Naive thymus-derived CD4-positive, alpha-beta T cell (primary cell): Measurements from ENCODE around the gene NHS. TPM values are rescaled to one million over a fixed set of nuclear protein-coding genes. Genes with fewer than 3 reads are reported as not detected.
A peak's percentile ranks its signal among the peaks of the same experiment; 100 is the strongest.

Experiments
- ATAC-seq: fragments of 150-1000 bp; cut with Tn5 transposase; 2 replicates; pipeline ENCODE4 v1.10.0; 2021; ENCODE audit warnings: mild to moderate bottlenecking, moderate library complexity
- CTCF ChIA-PET: fragments of 350-600 bp; sonication (Branson Sonifier 250); formaldehyde crosslinking; loops from one replicate; lab custom pipeline; 2021; ENCODE audit warnings: antibody characterized with exemption; lab: Charles Lee
- POLR2A ChIA-PET: fragments of 350-600 bp; sonication (Branson Sonifier 250); formaldehyde crosslinking; loops from one replicate; lab custom pipeline; 2021; ENCODE audit warnings: antibody characterized with exemption, inconsistent platforms; lab: Charles Lee
- DNase-seq, 9 donors: peaks; one replicate each; pipeline versions ENCODE4 v3.0.0 to v3.0.0-alpha.2; 2020 to 2022; ENCODE audit warnings: mixed read lengths in 1 of 9
- H3K27ac ChIP-seq: one replicate; pipeline ENCODE4 v1.7.0; 2013; ENCODE audit warnings: mild to moderate bottlenecking, low read depth, low read length, moderate library complexity
- H3K27me3 ChIP-seq, 2 donors: one replicate each; pipeline ENCODE4 v1.7.0; 2013; ENCODE audit warnings: low read length in 2 of 2, mild to moderate bottlenecking in 2 of 2, moderate library complexity in 2 of 2; ENCODE audit not compliant: control insufficient read depth in 2 of 2, insufficient read depth in 2 of 2
- H3K36me3 ChIP-seq, 3 experiments: 1 replicate in 2 of 3; 2 replicates in 1 of 3; pipeline ENCODE4 v1.7.0; 2013; ENCODE audit warnings: low read length in 3 of 3, mild to moderate bottlenecking in 3 of 3, moderate library complexity in 1 of 3; ENCODE audit not compliant: insufficient read depth in 3 of 3, control insufficient read depth in 2 of 3
- H3K4me1 ChIP-seq, 2 donors: one replicate each; pipeline ENCODE4 v1.7.0; 2013; ENCODE audit warnings: low read length in 2 of 2, mild to moderate bottlenecking in 2 of 2, moderate library complexity in 1 of 2; ENCODE audit not compliant: control insufficient read depth in 2 of 2, insufficient read depth in 2 of 2
- H3K4me3 ChIP-seq: 2 replicates; pipeline ENCODE4 v1.7.0; 2013; ENCODE audit warnings: mild to moderate bottlenecking, low read length
- H3K9me3 ChIP-seq, 3 experiments: 1 replicate in 2 of 3; 2 replicates in 1 of 3; pipeline ENCODE4 v1.7.0; 2013; ENCODE audit warnings: low read length in 3 of 3; ENCODE audit not compliant: control insufficient read depth in 2 of 3
- H3K27ac Mint-ChIP-seq, 9 donors: one replicate each; pipeline ENCODE4 v1.8.0; 2020 to 2022; ENCODE audit warnings: mixed read lengths in 9 of 9, mild to moderate bottlenecking in 8 of 9, moderate library complexity in 5 of 9, inconsistent platforms in 2 of 9
- H3K27me3 Mint-ChIP-seq, 5 donors: one replicate each; pipeline ENCODE4 v1.8.0; 2021 to 2022; ENCODE audit warnings: mixed read lengths in 5 of 5, mild to moderate bottlenecking in 1 of 5
- H3K36me3 Mint-ChIP-seq, 5 donors: one replicate each; pipeline ENCODE4 v1.8.0; 2020 to 2022; ENCODE audit warnings: mixed read lengths in 5 of 5, mild to moderate bottlenecking in 3 of 5, inconsistent platforms in 1 of 5
- H3K4me1 Mint-ChIP-seq, 7 donors: one replicate each; pipeline ENCODE4 v1.8.0; 2020 to 2022; ENCODE audit warnings: mixed read lengths in 7 of 7, mild to moderate bottlenecking in 3 of 7, inconsistent platforms in 1 of 7
- H3K4me3 Mint-ChIP-seq, 10 donors: one replicate each; pipeline ENCODE4 v1.8.0; 2020 to 2022; ENCODE audit warnings: mild to moderate bottlenecking in 10 of 10, mixed read lengths in 10 of 10, moderate library complexity in 6 of 10, inconsistent platforms in 2 of 10
- H3K9me3 Mint-ChIP-seq, 11 donors: one replicate each; pipeline ENCODE4 v1.8.0; 2020 to 2022; ENCODE audit warnings: mixed read lengths in 11 of 11, mild to moderate bottlenecking in 4 of 11, inconsistent platforms in 1 of 11, moderate library complexity in 1 of 11
- intact Hi-C, 2 donors: fragments of 100-400 bp; cut with micrococcal nuclease; formaldehyde crosslinking; loops; one replicate each; pipeline ENCODE4 v1.15.1; 2023
- polyA plus RNA-seq, 2 donors: library from polyadenylated mRNA; unstranded; fragments of 300-500 nt; fragmentation: Illumina TruSeq; gene quantifications; one replicate each; pipeline ENCODE4 v1.2.3, GENCODE V29; 2021
- total RNA-seq, 6 experiments: library from RNA in 5 of 6; stranded (reverse) in 5 of 6; gene quantifications; 1 replicate in 5 of 6; 2 replicates in 1 of 6; pipeline ENCODE4 v1.2.3 and lab custom pipeline; 2021 to 2026

NHS gene
- total and polyA plus RNA-seq, 7 experiments from 2014 or later, result 0.02 to 2.6 (median 0.32) TPM; not detected in 1

DNA sequence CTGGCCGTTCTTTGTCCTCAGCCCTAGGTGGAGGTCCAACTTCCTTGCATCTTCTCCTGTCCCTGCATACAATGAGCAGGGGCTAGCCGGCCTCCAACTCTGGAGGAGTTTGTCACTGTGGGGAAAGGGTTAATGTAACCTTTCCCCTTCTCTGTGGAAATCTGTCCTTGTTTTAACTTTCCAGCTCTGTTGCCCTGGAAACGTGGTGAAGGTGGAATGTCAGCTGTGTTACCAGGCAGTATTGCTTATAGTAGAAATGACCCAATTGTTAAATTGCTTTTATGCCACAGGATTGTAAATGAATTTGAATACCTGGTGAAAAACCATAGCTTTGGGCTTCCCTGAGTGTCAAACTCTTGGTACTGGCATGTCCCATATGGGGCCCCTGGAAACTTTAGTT is 230.7 kb downstream of the NHS start:
- ChIA-PET CTCF (interaction anchor here (0.6 kb wide), 1 partner anchor 30 kb away, joined by 3 read pairs; no protein-coding TSS in a partner anchor), POLR2A (no interaction called here)
- intact Hi-C loops, result no loop called here
- Mint-ChIP-seq H3K4me3 (no peak overlapping the region), H3K9me3 (peaks cover 0 to 4% (median 0%) of the 10 kb centered on the region in 11 donors), H3K27me3 (peaks cover 0 to 10% (median 0%) of the 10 kb centered on the region in 5 donors), H3K27ac (no peak overlapping the region), H3K36me3 (no peaks in the 10 kb centered on the region), H3K4me1 (no peaks in the 10 kb centered on the region)
- H3K9me3 ChIP-seq, result no peaks in the 10 kb centered on the region
- no peaks in the 10 kb centered on the region for H3K4me1 ChIP-seq
- no peak overlapping the region for H3K27ac ChIP-seq
- no peak overlapping the region for H3K4me3 ChIP-seq
- ATAC-seq, result no peak
- DNase-seq, result no peak
- no peaks in the 10 kb centered on the region for H3K36me3 ChIP-seq
- no peaks in the 10 kb centered on the region for H3K27me3 ChIP-seq

DNA sequence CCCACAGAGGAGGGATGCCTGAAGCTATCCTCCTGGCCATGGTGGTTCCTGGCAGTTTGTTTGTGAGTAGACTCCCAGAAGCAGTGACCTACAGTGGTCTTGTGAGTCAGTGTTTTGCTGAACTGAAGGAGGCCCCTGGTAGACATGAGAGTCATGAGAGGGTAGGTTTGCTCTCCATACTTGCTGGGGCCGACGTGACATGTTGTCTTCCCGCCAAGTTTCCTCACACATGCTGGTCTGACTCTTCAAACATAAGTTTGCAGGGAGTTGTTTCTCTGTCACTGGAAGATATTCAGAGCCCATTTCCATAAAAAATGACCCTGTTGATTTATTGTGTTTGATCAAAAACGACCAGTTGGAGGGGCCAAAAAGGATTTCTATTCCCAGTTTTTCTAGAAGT is 231.2 kb downstream of the NHS start:
- H3K9me3 Mint-ChIP-seq, result peaks cover 0 to 4% (median 0%) of the 10 kb centered on the region in 11 donors
- Histone ChIP-seq H3K27me3 (no peaks in the 10 kb centered on the region), H3K9me3 (no peaks in the 10 kb centered on the region), H3K4me3 (no peak overlapping the region), H3K4me1 (no peaks in the 10 kb centered on the region), H3K27ac (no peak overlapping the region), H3K36me3 (no peaks in the 10 kb centered on the region)
- intact Hi-C loops, result no loop called here
- ChIA-PET POLR2A (no interaction called here), CTCF (no interaction called here)
- no peak overlapping the region for H3K4me3 Mint-ChIP-seq
- no peak overlapping the region for H3K27ac Mint-ChIP-seq
- ATAC-seq, result no peak
- H3K27me3 Mint-ChIP-seq, result peaks cover 0 to 5% (median 0%) of the 10 kb centered on the region in 5 donors
- no peak for DNase-seq
- H3K4me1 Mint-ChIP-seq, result no peaks in the 10 kb centered on the region
- H3K36me3 Mint-ChIP-seq, result no peaks in the 10 kb centered on the region

DNA sequence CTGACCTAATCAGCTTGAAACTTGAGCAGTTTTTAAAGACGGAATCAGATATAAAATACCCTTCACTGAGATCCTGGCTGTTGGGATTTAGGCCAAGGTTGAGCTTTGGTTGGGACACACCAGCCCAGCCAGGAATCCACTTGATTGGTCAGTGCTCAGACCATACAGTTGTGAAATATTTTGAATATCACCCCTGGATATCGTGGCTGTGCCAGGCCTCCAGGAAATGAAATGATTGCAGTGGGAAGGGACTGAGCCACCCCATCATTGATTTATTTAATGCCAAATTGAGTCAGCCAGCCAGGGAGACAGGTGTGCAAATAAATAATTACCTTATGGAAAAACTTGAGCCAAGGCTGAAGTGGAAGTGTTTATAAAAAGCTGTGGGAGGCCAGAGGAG is 233.9 kb downstream of the NHS start:
- no peak for DNase-seq
- intact Hi-C loops, result no loop called here
- no peak overlapping the region for H3K4me3 Mint-ChIP-seq
- H3K4me1 ChIP-seq, result no peaks in the 10 kb centered on the region
- H3K36me3 ChIP-seq, result no peaks in the 10 kb centered on the region
- no peak overlapping the region for H3K4me3 ChIP-seq
- H3K4me1 Mint-ChIP-seq, result peaks cover 0 to 14% (median 5%) of the 10 kb centered on the region in 7 donors
- no peak overlapping the region for H3K27ac ChIP-seq
- H3K36me3 Mint-ChIP-seq, result no peaks in the 10 kb centered on the region
- POLR2A ChIA-PET, result no interaction called here
- H3K27ac Mint-ChIP-seq, result no peak overlapping the region
- CTCF ChIA-PET, result no interaction called here
- peaks cover 0 to 3% (median 0%) of the 10 kb centered on the region in 5 donors for H3K27me3 Mint-ChIP-seq
- H3K9me3 ChIP-seq, result no peaks in the 10 kb centered on the region
- peaks cover 0 to 4% (median 0%) of the 10 kb centered on the region in 11 donors for H3K9me3 Mint-ChIP-seq
- no peak for ATAC-seq
- no peaks in the 10 kb centered on the region for H3K27me3 ChIP-seq

DNA sequence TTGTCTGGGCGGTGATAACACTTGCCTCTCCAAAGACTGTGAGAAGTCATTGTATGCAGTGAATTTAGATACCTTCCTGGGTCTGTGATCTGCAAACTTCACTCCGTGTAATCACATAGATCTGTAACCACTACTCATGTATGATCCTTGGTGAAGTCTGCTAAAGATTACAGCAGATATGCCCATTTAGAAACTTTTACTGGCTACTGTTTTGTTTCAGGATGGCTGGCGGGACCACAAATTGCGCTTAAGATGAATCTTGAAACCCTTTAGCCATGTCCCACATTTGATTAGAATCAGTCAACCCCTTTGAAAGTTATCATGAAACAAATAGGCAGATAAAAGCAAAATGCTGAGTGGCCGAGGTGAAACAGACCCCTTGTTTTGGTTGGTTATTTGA is 235.8 kb downstream of the NHS start:
- ATAC-seq (no peak), DNase-seq (no peak)
- H3K4me3 ChIP-seq, result no peak overlapping the region
- H3K4me1 ChIP-seq, result no peaks in the 10 kb centered on the region
- no peak overlapping the region for H3K4me3 Mint-ChIP-seq
- POLR2A ChIA-PET, result interaction anchor here (0.7 kb wide), 1 partner anchor 25 kb away, joined by 7 read pairs; no protein-coding TSS in a partner anchor
- H3K9me3 Mint-ChIP-seq, result peaks cover 0 to 4% (median 0%) of the 10 kb centered on the region in 11 donors
- H3K27ac Mint-ChIP-seq, result no peak overlapping the region
- H3K36me3 Mint-ChIP-seq, result no peaks in the 10 kb centered on the region
- H3K36me3 ChIP-seq, result no peaks in the 10 kb centered on the region
- intact Hi-C loops, result no loop called here
- H3K27me3 Mint-ChIP-seq, result no peaks in the 10 kb centered on the region
- CTCF ChIA-PET, result no interaction called here
- H3K27ac ChIP-seq, result no peak overlapping the region
- no peaks in the 10 kb centered on the region for H3K9me3 ChIP-seq
- H3K4me1 Mint-ChIP-seq, result peaks cover 0 to 22% (median 12%) of the 10 kb centered on the region in 7 donors
- H3K27me3 ChIP-seq, result no peaks in the 10 kb centered on the region

DNA sequence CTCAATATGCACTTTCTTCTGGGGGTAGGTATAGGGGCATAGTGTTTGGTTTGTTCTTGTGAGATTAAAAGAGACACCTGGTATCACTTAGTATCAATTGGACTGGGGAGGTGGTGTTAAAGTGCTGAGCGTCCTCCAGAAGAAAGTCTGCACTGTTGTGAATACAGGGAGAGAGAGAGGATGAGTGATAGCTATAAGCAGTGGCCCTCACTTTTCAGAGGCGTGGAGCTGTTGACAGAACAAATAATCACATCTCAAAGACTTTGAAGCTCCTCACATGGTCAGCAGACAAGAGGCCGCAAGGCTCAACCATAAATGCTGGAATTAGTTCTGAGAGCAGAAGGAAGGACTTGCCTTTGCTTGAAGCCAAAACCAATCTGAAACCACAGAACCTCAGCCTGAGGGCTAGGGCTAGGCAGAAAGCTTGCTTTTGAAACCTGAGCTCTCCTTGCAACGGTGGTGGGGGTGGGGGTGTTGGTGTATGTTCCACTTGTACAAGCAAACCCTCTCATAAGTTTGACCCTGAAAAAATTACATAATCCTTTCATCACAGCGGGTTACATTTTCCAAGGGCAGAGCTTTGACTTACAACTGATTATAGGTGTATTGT is 239.1 kb downstream of the NHS start:
- H3K9me3 Mint-ChIP-seq, result peaks cover 0 to 4% (median 0%) of the 10 kb centered on the region in 11 donors
- no peak for DNase-seq
- Histone ChIP-seq H3K4me1 (no peaks in the 10 kb centered on the region), H3K4me3 (no peak overlapping the region), H3K9me3 (no peaks in the 10 kb centered on the region), H3K27ac (no peak overlapping the region), H3K27me3 (no peaks in the 10 kb centered on the region), H3K36me3 (no peaks in the 10 kb centered on the region)
- CTCF ChIA-PET, result no interaction called here
- intact Hi-C loops, result no loop called here
- no peak for ATAC-seq
- H3K27me3 Mint-ChIP-seq, result no peaks in the 10 kb centered on the region
- no peaks in the 10 kb centered on the region for H3K36me3 Mint-ChIP-seq
- POLR2A ChIA-PET, result no interaction called here
- H3K27ac Mint-ChIP-seq, result peak overlapping the region in 2 of 9 donors; percentile 21 to 28
- peaks cover 0 to 22% (median 12%) of the 10 kb centered on the region in 7 donors for H3K4me1 Mint-ChIP-seq
- H3K4me3 Mint-ChIP-seq, result no peak overlapping the region

DNA sequence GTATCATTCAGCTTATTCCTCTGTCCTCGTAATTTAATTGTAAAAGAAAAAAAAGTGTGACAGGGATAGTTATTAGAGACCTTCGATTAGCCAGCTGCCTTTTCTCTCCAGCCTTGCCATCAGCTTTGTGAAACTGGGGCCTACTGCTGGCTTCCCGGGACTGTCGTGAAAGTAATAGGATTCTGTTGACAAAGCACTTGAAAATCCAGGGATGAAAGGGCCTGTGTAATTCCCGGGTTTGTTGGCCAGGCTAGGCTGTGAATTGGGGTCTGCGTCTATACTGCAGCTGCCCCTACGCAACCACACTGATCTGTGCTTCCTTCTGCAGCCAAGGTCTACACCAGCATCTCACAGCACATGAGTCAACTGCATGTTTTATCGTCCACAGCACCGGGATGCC is 241.9 kb downstream of the NHS start:
- peaks cover 0 to 3% (median 0%) of the 10 kb centered on the region in 11 donors for H3K9me3 Mint-ChIP-seq
- no peaks in the 10 kb centered on the region for H3K36me3 Mint-ChIP-seq
- ChIA-PET POLR2A (no interaction called here), CTCF (no interaction called here)
- intact Hi-C loops, result no loop called here
- H3K4me1 Mint-ChIP-seq, result peaks cover 0 to 22% (median 12%) of the 10 kb centered on the region in 7 donors
- H3K27me3 Mint-ChIP-seq, result no peaks in the 10 kb centered on the region
- Histone ChIP-seq H3K9me3 (no peaks in the 10 kb centered on the region), H3K36me3 (no peaks in the 10 kb centered on the region), H3K4me1 (no peaks in the 10 kb centered on the region), H3K4me3 (no peak overlapping the region), H3K27ac (no peak overlapping the region), H3K27me3 (no peaks in the 10 kb centered on the region)
- ATAC-seq (no peak), DNase-seq (no peak)
- H3K27ac Mint-ChIP-seq, result no peak overlapping the region
- no peak overlapping the region for H3K4me3 Mint-ChIP-seq

DNA sequence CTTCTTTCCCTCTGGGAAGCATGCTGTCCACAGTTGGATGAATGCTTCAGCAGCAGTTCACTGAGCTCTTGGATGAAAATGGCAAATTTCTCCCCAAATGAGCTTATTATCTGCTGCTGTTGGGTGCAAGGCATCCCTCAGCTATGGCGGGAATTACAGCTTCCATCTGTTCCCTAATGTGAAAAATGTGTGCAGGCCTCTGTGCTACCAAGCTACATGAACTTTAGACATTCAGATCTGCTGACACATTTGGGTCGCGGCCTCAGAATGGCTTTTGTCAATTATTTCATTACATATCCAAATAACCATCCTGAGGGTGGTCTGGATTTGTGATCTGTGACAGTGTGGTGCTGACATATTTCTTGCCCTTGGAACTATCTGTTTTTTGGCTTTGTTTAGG is 242.8 kb downstream of the NHS start:
- Mint-ChIP-seq H3K36me3 (no peaks in the 10 kb centered on the region), H3K4me3 (no peak overlapping the region), H3K27ac (no peak overlapping the region), H3K4me1 (peaks cover 0 to 16% (median 12%) of the 10 kb centered on the region in 7 donors), H3K9me3 (peaks cover 0 to 3% (median 0%) of the 10 kb centered on the region in 11 donors), H3K27me3 (no peaks in the 10 kb centered on the region)
- ATAC-seq, result no peak
- DNase-seq, result no peak
- Histone ChIP-seq H3K4me3 (no peak overlapping the region), H3K4me1 (no peaks in the 10 kb centered on the region), H3K27ac (no peak overlapping the region), H3K27me3 (no peaks in the 10 kb centered on the region), H3K36me3 (no peaks in the 10 kb centered on the region), H3K9me3 (no peaks in the 10 kb centered on the region)
- intact Hi-C loops, result no loop called here
- CTCF ChIA-PET, result no interaction called here
- POLR2A ChIA-PET, result no interaction called here
